Suprapubic skin (tissue), 4 donors: ENCODE data around the gene MMAA. TPM values are rescaled to one million over a fixed set of nuclear protein-coding genes. Genes with fewer than 3 reads are reported as not detected.
A peak's percentile ranks its signal among the peaks of the same experiment; 100 is the strongest.
"Not testable (repeated sequence)": the region's sequence is repeated elsewhere in the genome, so short reads cannot be mapped to it uniquely, and the experiment has no call there.

Experiments
- DNase-seq, 2 donors: peaks; one replicate each; pipeline ENCODE4 v3.0.0-alpha.2; 2019; ENCODE audit warnings: low spot score in 2 of 2
- H3K27ac ChIP-seq: fragments of 200-600 bp; sonication (generic); one replicate; pipeline ENCODE4 v1.5.1; 2019
- H3K27me3 ChIP-seq: fragments of 200-600 bp; sonication (generic); one replicate; pipeline ENCODE4 v1.5.1; 2019
- H3K36me3 ChIP-seq: fragments of 200-600 bp; sonication (generic); one replicate; pipeline ENCODE4 v1.5.1; 2019
- H3K4me1 ChIP-seq: fragments of 200-600 bp; sonication (generic); one replicate; pipeline ENCODE4 v1.5.1; 2019
- H3K4me3 ChIP-seq: fragments of 200-600 bp; sonication (generic); one replicate; pipeline ENCODE4 v1.5.1; 2019; ENCODE audit warnings: mild to moderate bottlenecking
- H3K9me3 ChIP-seq: fragments of 200-600 bp; sonication (generic); one replicate; pipeline ENCODE4 v1.5.1; 2019
- EP300 ChIP-seq: sonication (generic); formaldehyde crosslinking; IDR thresholded peaks from one replicate; pipeline ENCODE4 v1.6.1; 2017; ENCODE audit warnings: antibody characterized with exemption
- POLR2A ChIP-seq, 2 donors: fragments of 450-650 bp; IDR thresholded peaks; one replicate each; pipeline ENCODE4 v1.6.1; 2017; ENCODE audit warnings: antibody characterized with exemption in 2 of 2, mild to moderate bottlenecking in 2 of 2, moderate library complexity in 2 of 2
- POLR2AphosphoS5 ChIP-seq, 3 donors: sonication (generic); formaldehyde crosslinking; IDR thresholded peaks; one replicate each; pipeline ENCODE4 v1.6.1; 2017; ENCODE audit warnings: antibody characterized with exemption in 3 of 3
- whole genome bisulfite sequencing: methylation state at CpG from one replicate; pipeline ENCODE4 v1.1.5; 2018; 5-methylcytosine and 5-hydroxymethylcytosine counted together
- total RNA-seq, 4 donors: library from RNA; depleted of rRNA; stranded (reverse); fragments of >200 nt; gene quantifications; one replicate each; pipeline ENCODE4 v1.1.0, GENCODE V29; 2016
- TF ChIP-seq, protein P1 (sequence below), 2 donors: fragments of 200-600 bp in 1 of 2; fragments of 450-650 bp in 1 of 2; sonication (generic) in 1 of 2; IDR thresholded peaks; one replicate each; pipeline ENCODE4 v1.5.1; 2016 to 2019; ENCODE audit warnings: antibody characterized with exemption in 2 of 2, mild to moderate bottlenecking in 1 of 2, moderate library complexity in 1 of 2

Gene MMAA
- total RNA-seq, 4 donors from 2014 or later: 4.2 to 7.1 (median 6.4) TPM

DNA sequence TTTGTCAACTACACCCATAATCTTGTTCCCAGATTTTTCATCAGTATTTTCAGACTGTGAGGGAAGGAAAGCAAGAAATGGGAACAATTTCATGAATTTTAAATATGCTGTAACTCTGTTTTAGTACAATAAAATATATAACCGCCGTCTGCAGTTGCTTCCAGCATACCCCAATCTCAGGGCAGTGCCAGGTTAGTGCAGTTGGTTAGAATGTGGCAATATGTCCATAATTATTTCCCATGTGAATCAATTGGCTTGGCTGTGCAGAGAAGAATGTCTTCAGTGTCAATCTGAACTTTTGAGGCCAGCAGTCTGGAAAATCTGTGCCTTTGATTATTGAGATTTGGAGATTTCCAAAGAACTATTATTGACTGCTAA, 5.0 kb upstream of the MMAA start:
- no peaks in the 10 kb centered on the region for H3K36me3 ChIP-seq
- DNase-seq: no peak
- WGBS: 61% methylated on average over 2 of the region's 2 CpGs
- no peak overlapping the region for H3K4me3 ChIP-seq
- H3K27ac ChIP-seq: no peak overlapping the region
- no peaks in the 10 kb centered on the region for H3K27me3 ChIP-seq
- no peaks in the 10 kb centered on the region for H3K9me3 ChIP-seq
- TF ChIP-seq POLR2AphosphoS5 (IDR thresholded peaks at IDR 0.05) (no peak), POLR2A (IDR thresholded peaks at IDR 0.05) (no peak)
- TF ChIP-seq, protein P1, sequence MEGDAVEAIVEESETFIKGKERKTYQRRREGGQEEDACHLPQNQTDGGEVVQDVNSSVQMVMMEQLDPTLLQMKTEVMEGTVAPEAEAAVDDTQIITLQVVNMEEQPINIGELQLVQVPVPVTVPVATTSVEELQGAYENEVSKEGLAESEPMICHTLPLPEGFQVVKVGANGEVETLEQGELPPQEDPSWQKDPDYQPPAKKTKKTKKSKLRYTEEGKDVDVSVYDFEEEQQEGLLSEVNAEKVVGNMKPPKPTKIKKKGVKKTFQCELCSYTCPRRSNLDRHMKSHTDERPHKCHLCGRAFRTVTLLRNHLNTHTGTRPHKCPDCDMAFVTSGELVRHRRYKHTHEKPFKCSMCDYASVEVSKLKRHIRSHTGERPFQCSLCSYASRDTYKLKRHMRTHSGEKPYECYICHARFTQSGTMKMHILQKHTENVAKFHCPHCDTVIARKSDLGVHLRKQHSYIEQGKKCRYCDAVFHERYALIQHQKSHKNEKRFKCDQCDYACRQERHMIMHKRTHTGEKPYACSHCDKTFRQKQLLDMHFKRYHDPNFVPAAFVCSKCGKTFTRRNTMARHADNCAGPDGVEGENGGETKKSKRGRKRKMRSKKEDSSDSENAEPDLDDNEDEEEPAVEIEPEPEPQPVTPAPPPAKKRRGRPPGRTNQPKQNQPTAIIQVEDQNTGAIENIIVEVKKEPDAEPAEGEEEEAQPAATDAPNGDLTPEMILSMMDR (IDR thresholded peaks at IDR 0.05): no peak
- H3K4me1 ChIP-seq: peaks cover 19% of the 10 kb centered on the region

DNA sequence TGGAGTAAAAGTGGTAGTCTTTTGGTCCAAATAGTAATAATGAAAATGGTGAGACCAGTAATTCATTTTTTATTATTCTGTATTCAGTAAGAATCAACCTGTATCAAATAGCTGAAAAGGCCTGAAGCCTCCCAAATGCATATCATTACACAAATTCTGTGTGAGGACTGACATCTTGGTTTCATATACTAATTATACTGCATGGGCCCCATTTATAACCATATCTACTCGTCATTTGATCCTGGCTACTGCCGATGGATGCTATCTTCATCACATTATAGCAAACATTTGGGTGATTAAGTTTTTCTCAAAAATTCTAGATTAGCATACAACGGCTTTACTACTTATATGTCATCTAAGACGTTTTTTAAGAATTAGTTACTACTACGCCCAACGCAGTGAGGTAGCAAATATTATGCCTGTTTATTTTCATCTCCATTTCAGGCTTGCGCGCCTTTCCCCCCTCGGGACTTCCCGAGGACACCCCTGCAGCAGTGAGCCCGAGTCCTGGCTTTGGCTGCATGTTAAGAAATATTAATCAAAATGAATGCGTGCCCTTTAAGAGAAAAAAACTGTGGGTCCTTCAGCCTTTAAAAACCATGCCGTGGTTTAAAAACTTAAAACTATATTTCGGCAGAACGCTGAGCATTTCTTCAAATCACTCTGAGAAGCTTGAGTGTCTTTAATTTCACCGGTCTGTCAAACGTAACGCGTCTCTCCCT, 814 bp upstream of the MMAA start:
- DNase-seq: no peak
- Histone ChIP-seq H3K27ac (peak overlapping the region; percentile 92), H3K27me3 (no peaks in the 10 kb centered on the region), H3K9me3 (no peaks in the 10 kb centered on the region), H3K4me3 (peak overlapping the region; percentile 72), H3K36me3 (no peaks in the 10 kb centered on the region), H3K4me1 (peaks cover 30% of the 10 kb centered on the region)
- 4% methylated on average over 19 of the region's 19 CpGs for WGBS
- no peak for TF ChIP-seq EP300
- TF ChIP-seq POLR2A (IDR thresholded peaks at IDR 0.05): no peak
- TF ChIP-seq, protein P1 (IDR thresholded peaks at IDR 0.05): no peak

DNA sequence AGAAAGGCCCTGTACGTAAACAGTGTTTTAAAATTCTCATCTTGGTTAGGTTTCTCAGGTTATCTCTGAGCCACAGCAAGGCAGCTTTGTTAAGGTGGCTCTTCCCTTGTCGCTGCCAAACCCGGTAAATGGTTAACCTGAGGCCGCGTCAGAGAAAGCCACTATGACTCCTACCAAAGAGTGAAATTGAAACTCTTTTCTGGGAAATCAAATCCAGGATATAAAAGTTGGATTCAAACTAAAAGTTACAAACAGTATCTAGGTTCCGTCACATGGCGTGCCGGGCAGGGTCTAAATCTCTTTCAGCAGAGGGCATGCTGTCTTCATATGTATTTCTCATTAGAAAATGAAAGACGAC, 433 bp downstream of the MMAA start:
- WGBS: under 1% methylated on average over 9 of the region's 9 CpGs
- Histone ChIP-seq H3K4me3 (peak overlapping the region; percentile 72), H3K36me3 (no peaks in the 10 kb centered on the region), H3K27me3 (no peaks in the 10 kb centered on the region), H3K4me1 (peaks cover 30% of the 10 kb centered on the region), H3K9me3 (no peaks in the 10 kb centered on the region), H3K27ac (peak overlapping the region; percentile 92)
- TF ChIP-seq EP300 (no peak), POLR2A (IDR thresholded peaks at IDR 0.05) (no peak), POLR2AphosphoS5 (IDR thresholded peaks at IDR 0.05) (no peak)
- TF ChIP-seq, protein P1 (IDR thresholded peaks at IDR 0.05): no peak
- DNase-seq: peak in 1 of 2 donors; percentile 63

DNA sequence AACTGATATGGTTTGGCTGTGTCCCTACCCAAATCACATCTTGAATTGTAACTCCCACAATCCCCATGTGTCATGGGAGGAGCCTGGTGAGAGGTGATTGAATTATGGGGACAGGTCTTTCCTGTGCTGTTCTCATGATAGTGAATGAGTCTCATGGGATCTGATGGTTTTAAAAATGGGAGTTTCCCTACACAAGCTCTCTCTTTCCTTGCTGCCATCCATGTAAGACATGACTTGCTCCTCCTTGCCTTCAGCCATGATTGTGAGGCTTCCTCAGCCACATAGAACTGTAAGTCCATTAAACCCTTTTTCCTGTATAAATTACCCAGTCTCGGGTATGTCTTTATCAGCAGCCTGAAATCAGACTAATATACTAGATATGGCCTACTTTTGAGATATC, 2.9 kb downstream of the MMAA start:
- not testable (repeated sequence) for H3K9me3 ChIP-seq, H3K27ac ChIP-seq, H3K27me3 ChIP-seq, DNase-seq, H3K4me3 ChIP-seq, H3K36me3 ChIP-seq
- peaks cover 25% of the 10 kb centered on the region for H3K4me1 ChIP-seq
- WGBS: 93% methylated on average over 1 of the region's 1 CpG

DNA sequence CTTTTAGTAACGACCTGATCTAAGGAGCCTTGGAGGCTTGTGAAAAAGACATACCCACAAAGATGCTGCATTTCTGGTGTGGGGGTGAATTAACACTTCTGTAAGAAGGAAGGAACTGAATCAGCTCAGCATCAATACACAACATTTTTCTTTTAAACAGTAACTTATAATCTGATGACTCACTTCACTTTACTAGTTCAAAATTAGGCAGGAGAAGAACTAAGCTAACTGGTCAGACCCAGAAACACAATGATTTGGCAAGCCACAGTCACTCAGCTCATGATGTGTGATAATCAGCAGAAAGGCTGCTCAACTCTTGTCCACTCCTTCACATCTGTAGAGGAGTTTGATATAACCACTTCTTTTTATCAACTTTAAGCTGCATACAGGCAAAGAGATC, 4.6 kb downstream of the MMAA start:
- peaks cover 11% of the 10 kb centered on the region for H3K4me1 ChIP-seq
- DNase-seq: no peak
- H3K27ac ChIP-seq: no peak overlapping the region
- no peak for TF ChIP-seq POLR2AphosphoS5 (IDR thresholded peaks at IDR 0.05)
- TF ChIP-seq EP300: no peak
- no peak for TF ChIP-seq POLR2A (IDR thresholded peaks at IDR 0.05)
- TF ChIP-seq, protein P1 (IDR thresholded peaks at IDR 0.05): no peak
- no peaks in the 10 kb centered on the region for H3K36me3 ChIP-seq
- H3K9me3 ChIP-seq: no peaks in the 10 kb centered on the region
- WGBS: 85% methylated on average over 1 of the region's 1 CpG
- H3K27me3 ChIP-seq: no peaks in the 10 kb centered on the region
- no peak overlapping the region for H3K4me3 ChIP-seq
